ENCODE data around the gene KLF18.

GRCh38 chr1:44151332-44151731, 9.9 kb upstream of the KLF18 start:
- TF ChIP-seq POLR2AphosphoS5 (IDR thresholded peaks at IDR 0.05; ENCODE audit: insufficient read depth, low read depth, low read length) = no peak
- TF ChIP-seq CTCF (IDR thresholded peaks at IDR 0.05; ENCODE audit: extremely low read depth in 1 of 2, insufficient read depth in 1 of 2, low read depth in 1 of 2, low read length in 2 of 2) = no peak

Measured in endothelial cell of umbilical vein (primary cell).